HCT116 (cell line): ENCODE results near the gene USP31. TPM values are rescaled to one million over a fixed set of nuclear protein-coding genes. Genes with fewer than 3 reads are reported as not detected.

ENCODE experiments used
- ATAC-seq: fragments of 200-7000 bp; cut with Tn5 transposase; 2 replicates; pipeline ENCODE4 v1.9.1; 2020; ENCODE audit warnings: mild to moderate bottlenecking, moderate library complexity
- BruUV-seq: library from RNA; stranded (reverse); fragments of 400-500 nt; replicated peaks from 2 replicates; lab custom pipeline; 2021; lab: Mats Ljungman, UMichigan
- CTCF ChIA-PET: fragments of 300-600 bp; sonication (Branson Sonifier 250); formaldehyde crosslinking; loops from one replicate; lab custom pipeline; 2021; ENCODE audit warnings: antibody characterized with exemption; lab: Charles Lee
- POLR2A ChIA-PET: fragments of 300-600, 350-600 bp; sonication (Branson Sonifier 250); formaldehyde crosslinking; loops from one replicate; lab custom pipeline; 2021; ENCODE audit warnings: antibody characterized with exemption; lab: Charles Lee
- RAD21 ChIA-PET, 2 experiments: fragments of 300-600 bp; sonication (Branson Sonifier 250); formaldehyde crosslinking; loops; one replicate each; lab custom pipeline; 2023; ENCODE audit warnings: low total read pairs in 2 of 2; ENCODE audit not compliant: uncharacterized antibody in 2 of 2, unreplicated experiment in 2 of 2, low non-redundant PET in 1 of 2; lab: Charles Lee
- DNase-seq: peaks from one replicate; pipeline ENCODE4 v3.0.0-alpha.2; 2010; ENCODE audit warnings: low read depth, low spot score
- H2AFZ ChIP-seq: fragments of 200-600 bp; shearing (Covaris generic), sonication (generic); 2 replicates; pipeline ENCODE4 v1.6.1; 2017; ENCODE audit warnings: low read depth, mixed run types, mixed read lengths, antibody characterized with exemption, low read length; ENCODE audit not compliant: poor library complexity, severe bottlenecking
- H3K27ac ChIP-seq: 2 replicates; pipeline ENCODE4 v1.5.1; 2012; ENCODE audit warnings: low read depth, low read length
- H3K27me3 ChIP-seq: fragments of 200-600 bp; sonication (generic); 2 replicates; pipeline ENCODE4 v1.6.1; 2016; ENCODE audit warnings: mixed run types, low read length, mixed read lengths; ENCODE audit not compliant: insufficient read depth
- H3K36me3 ChIP-seq, 2 experiments: fragments of 200-500 bp in 1 of 2; fragments of 200-600 bp in 1 of 2; sonication (Bioruptor generic) in 1 of 2; sonication (generic) in 1 of 2; 2 replicates each; pipeline versions ENCODE4 v1.5.1 to v1.6.1; 2014 to 2016; ENCODE audit warnings: low read length in 2 of 2, inconsistent platforms in 1 of 2, mixed read lengths in 1 of 2, mixed run types in 1 of 2; ENCODE audit not compliant: insufficient read depth in 2 of 2, control insufficient read depth in 1 of 2
- H3K4me1 ChIP-seq, 2 experiments: fragments of 200-600 bp in 1 of 2; sonication (generic) in 1 of 2; 2 replicates each; pipeline versions ENCODE4 v1.5.1 to v1.6.1; 2012 to 2017; ENCODE audit warnings: low read length in 2 of 2, inconsistent platforms in 1 of 2, mild to moderate bottlenecking in 1 of 2, mixed read lengths in 1 of 2, mixed run types in 1 of 2, moderate library complexity in 1 of 2; ENCODE audit not compliant: insufficient read depth in 2 of 2, control insufficient read depth in 1 of 2
- H3K4me2 ChIP-seq: fragments of 200-600 bp; sonication (generic); 2 replicates; pipeline ENCODE4 v1.6.1; 2017; ENCODE audit warnings: mixed run types, low read length, mixed read lengths
- H3K4me3 ChIP-seq, 2 experiments: fragments of 200-600 bp in 1 of 2; sonication (generic) in 1 of 2; replicated peaks in 1 of 2; 2 replicates each; pipeline ENCODE4 v1.5.1; 2011 to 2016; ENCODE audit warnings: low read length in 2 of 2, control low read depth in 1 of 2, low read depth in 1 of 2, mild to moderate bottlenecking in 1 of 2, mixed read lengths in 1 of 2, mixed run types in 1 of 2
- H3K79me2 ChIP-seq: fragments of 200-600 bp; sonication (generic); 2 replicates; pipeline ENCODE4 v1.6.1; 2017; ENCODE audit warnings: mild to moderate bottlenecking, mixed run types, low read length, moderate library complexity, mixed read lengths; ENCODE audit not compliant: insufficient read depth
- H3K9ac ChIP-seq: fragments of 200-600 bp; sonication (generic); 2 replicates; pipeline ENCODE4 v1.6.1; 2016; ENCODE audit warnings: low read length, mixed read lengths
- H3K9me2 ChIP-seq: fragments of 200-600 bp; sonication (generic), shearing (Covaris generic); 2 replicates; pipeline ENCODE4 v1.6.1; 2017; ENCODE audit warnings: mixed run types, mild to moderate bottlenecking, moderate library complexity; ENCODE audit not compliant: insufficient read depth
- H3K9me3 ChIP-seq, 2 experiments: fragments of 200-500 bp in 1 of 2; fragments of 200-600 bp in 1 of 2; sonication (Bioruptor generic) in 1 of 2; sonication (generic) in 1 of 2; 2 replicates each; pipeline ENCODE4 v1.6.1; 2014 to 2017; ENCODE audit warnings: low read length in 2 of 2, mixed read lengths in 2 of 2, inconsistent platforms in 1 of 2, low read depth in 1 of 2, mild to moderate bottlenecking in 1 of 2, mixed run types in 1 of 2, moderate library complexity in 1 of 2; ENCODE audit not compliant: control insufficient read depth in 1 of 2, insufficient read depth in 1 of 2
- H4K20me1 ChIP-seq: fragments of 200-600 bp; sonication (generic), shearing (Covaris generic); 2 replicates; pipeline ENCODE4 v1.6.1; 2017; ENCODE audit warnings: mixed run types, mild to moderate bottlenecking, moderate library complexity; ENCODE audit not compliant: insufficient read depth
- CEBPB ChIP-seq: IDR thresholded peaks from 2 replicates; pipeline ENCODE4 v1.6.1; 2012; ENCODE audit warnings: low read depth
- EGR1 ChIP-seq: IDR thresholded peaks from 2 replicates; pipeline ENCODE4 v1.6.1; 2012; ENCODE audit warnings: low read depth
- ELF1 ChIP-seq: IDR thresholded peaks from 2 replicates; pipeline ENCODE4 v1.6.1; 2012; ENCODE audit warnings: low read depth, borderline replicate concordance
- EZH2 ChIP-seq: fragments of 200-600 bp; sonication (generic); IDR thresholded peaks from 2 replicates; pipeline ENCODE4 v1.6.1; 2017; ENCODE audit warnings: antibody characterized with exemption, mixed run types
- EZH2phosphoT487 ChIP-seq: fragments of 200-600 bp; IDR thresholded peaks from 2 replicates; pipeline ENCODE4 v1.6.1; 2018; ENCODE audit warnings: antibody characterized with exemption, borderline replicate concordance
- FOSL1 ChIP-seq: IDR thresholded peaks from 2 replicates; pipeline ENCODE4 v1.6.1; 2012; ENCODE audit warnings: low read depth
- JUND ChIP-seq: IDR thresholded peaks from 2 replicates; pipeline ENCODE4 v1.6.1; 2012
- POLR2A ChIP-seq: IDR thresholded peaks from 2 replicates; pipeline ENCODE4 v1.7.0; 2011; ENCODE audit warnings: borderline replicate concordance; ENCODE audit not compliant: insufficient read depth, insufficient read length; ENCODE audit errors: extremely low read depth
- POLR2AphosphoS5 ChIP-seq: IDR thresholded peaks from 2 replicates; pipeline ENCODE4 v1.6.1; 2011; ENCODE audit warnings: mild to moderate bottlenecking, low read depth, low read length, moderate library complexity
- RAD21 ChIP-seq: IDR thresholded peaks from 2 replicates; pipeline ENCODE4 v1.6.1; 2012; ENCODE audit warnings: low read depth, mild to moderate bottlenecking
- SIN3A ChIP-seq: IDR thresholded peaks from 2 replicates; pipeline ENCODE4 v1.6.1; 2012; ENCODE audit warnings: low read depth
- SRF ChIP-seq: IDR thresholded peaks from 2 replicates; pipeline ENCODE4 v1.6.1; 2012; ENCODE audit warnings: low read depth
- YY1 ChIP-seq: IDR thresholded peaks from 2 replicates; pipeline ENCODE4 v1.6.1; 2011; ENCODE audit warnings: low read length, low read depth, moderate library complexity, mild to moderate bottlenecking; ENCODE audit not compliant: insufficient replicate concordance; ENCODE audit errors: extremely low read depth
- ZFX ChIP-seq: fragments of 450-650 bp; IDR thresholded peaks from 2 replicates; pipeline ENCODE4 v1.6.1; 2017
- intact Hi-C: fragments of 100-400 bp; cut with micrococcal nuclease; formaldehyde crosslinking; loops from 2 replicates; pipeline ENCODE4 v1.10.0; 2022
- total RNA-seq: library from RNA; stranded (reverse); gene quantifications from one replicate; pipeline ENCODE4 v1.2.1, GENCODE V29; 2021; ENCODE audit not compliant: unreplicated experiment
- TF ChIP-seq, protein P1 (sequence below): IDR thresholded peaks from 2 replicates; pipeline ENCODE4 v1.6.1; 2012
- TF ChIP-seq, protein P2 (sequence below), 3 experiments: fragments of 200-600 bp in 1 of 3; sonication (generic) in 1 of 3; IDR thresholded peaks in 2 of 3; conservative IDR thresholded peaks in 1 of 3; 2 replicates each; pipeline ENCODE4 v1.5.1; 2012 to 2017; ENCODE audit warnings: low read depth in 2 of 3, low read length in 2 of 3, antibody characterized with exemption in 1 of 3, borderline replicate concordance in 1 of 3, control low read depth in 1 of 3, mild to moderate bottlenecking in 1 of 3, mixed read lengths in 1 of 3, mixed run types in 1 of 3, moderate library complexity in 1 of 3; ENCODE audit not compliant: insufficient read depth in 1 of 3

USP31 gene
- total RNA-seq, 1 experiment from 2014 or later, result 12.2 TPM

DNA sequence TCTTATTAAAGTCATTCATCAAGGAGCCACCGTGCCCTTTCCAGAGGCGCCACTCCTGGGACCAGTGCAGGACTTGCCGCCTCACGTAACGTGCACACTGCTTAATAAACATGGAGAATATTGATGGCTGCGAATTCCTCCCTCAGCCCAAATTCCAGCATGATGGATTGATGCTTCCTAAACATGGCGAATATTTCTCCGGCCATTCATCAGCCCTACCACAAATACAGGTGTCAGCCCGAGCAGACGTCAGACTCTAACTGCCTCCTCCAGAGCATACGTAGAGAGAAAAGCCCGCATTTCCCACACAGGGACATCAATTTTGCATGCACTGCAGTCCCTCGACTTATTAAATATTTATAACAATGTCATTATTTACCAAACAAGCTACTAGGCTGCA, 97.0 kb downstream of the USP31 start:
- no peaks in the 10 kb centered on the region for H3K9me3 ChIP-seq
- no peak overlapping the region for H3K27ac ChIP-seq
- intact Hi-C loops, result no loop called here
- H3K4me2 ChIP-seq, result no peak overlapping the region
- no peak for TF ChIP-seq POLR2A
- TF ChIP-seq YY1, result no peak
- TF ChIP-seq ELF1, result no peak
- TF ChIP-seq EGR1, result no peak
- TF ChIP-seq, protein P1, sequence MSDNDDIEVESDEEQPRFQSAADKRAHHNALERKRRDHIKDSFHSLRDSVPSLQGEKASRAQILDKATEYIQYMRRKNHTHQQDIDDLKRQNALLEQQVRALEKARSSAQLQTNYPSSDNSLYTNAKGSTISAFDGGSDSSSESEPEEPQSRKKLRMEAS, result no peak
- TF ChIP-seq EZH2phosphoT487, result no peak
- no peak for TF ChIP-seq EZH2
- no peak for TF ChIP-seq SRF
- no peak for TF ChIP-seq SIN3A
- TF ChIP-seq POLR2AphosphoS5, result no peak
- no peak for TF ChIP-seq JUND
- TF ChIP-seq RAD21, result no peak
- no peak for TF ChIP-seq ZFX
- TF ChIP-seq, protein P2, sequence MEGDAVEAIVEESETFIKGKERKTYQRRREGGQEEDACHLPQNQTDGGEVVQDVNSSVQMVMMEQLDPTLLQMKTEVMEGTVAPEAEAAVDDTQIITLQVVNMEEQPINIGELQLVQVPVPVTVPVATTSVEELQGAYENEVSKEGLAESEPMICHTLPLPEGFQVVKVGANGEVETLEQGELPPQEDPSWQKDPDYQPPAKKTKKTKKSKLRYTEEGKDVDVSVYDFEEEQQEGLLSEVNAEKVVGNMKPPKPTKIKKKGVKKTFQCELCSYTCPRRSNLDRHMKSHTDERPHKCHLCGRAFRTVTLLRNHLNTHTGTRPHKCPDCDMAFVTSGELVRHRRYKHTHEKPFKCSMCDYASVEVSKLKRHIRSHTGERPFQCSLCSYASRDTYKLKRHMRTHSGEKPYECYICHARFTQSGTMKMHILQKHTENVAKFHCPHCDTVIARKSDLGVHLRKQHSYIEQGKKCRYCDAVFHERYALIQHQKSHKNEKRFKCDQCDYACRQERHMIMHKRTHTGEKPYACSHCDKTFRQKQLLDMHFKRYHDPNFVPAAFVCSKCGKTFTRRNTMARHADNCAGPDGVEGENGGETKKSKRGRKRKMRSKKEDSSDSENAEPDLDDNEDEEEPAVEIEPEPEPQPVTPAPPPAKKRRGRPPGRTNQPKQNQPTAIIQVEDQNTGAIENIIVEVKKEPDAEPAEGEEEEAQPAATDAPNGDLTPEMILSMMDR (IDR thresholded peaks at IDR 0.05 in 2 of 3, conservative IDR thresholded peaks at IDR 0.05 in 1 of 3; ENCODE audit: borderline replicate concordance in 1 of 3, insufficient read depth in 1 of 3, low read depth in 2 of 3, low read length in 2 of 3), result no peak
- TF ChIP-seq FOSL1, result no peak
- no peak for TF ChIP-seq CEBPB
- TF ChIP-seq, all 23 proteins: peak for 0
- ChIA-PET POLR2A (no interaction called here), RAD21 (no interaction called here), CTCF (no interaction called here)
- Histone ChIP-seq H3K9ac (no peak overlapping the region), H3K4me1 (no peaks in the 10 kb centered on the region), H2AFZ (no peak overlapping the region), H3K27me3 (peaks cover 54% of the 10 kb centered on the region), H3K9me2 (no peaks in the 10 kb centered on the region), H4K20me1 (no peaks in the 10 kb centered on the region), H3K4me3 (no peak overlapping the region), H3K36me3 (no peaks in the 10 kb centered on the region), H3K79me2 (no peaks in the 10 kb centered on the region)
- DNase-seq, result no peak
- ATAC-seq, result no peak
- no TSS peak for BruUV-seq
